B cell (primary cell): Measurements from ENCODE around the gene S100A5. TPM values are rescaled to one million over a fixed set of nuclear protein-coding genes. Genes with fewer than 3 reads are reported as not detected.

Experiments
- ATAC-seq: fragments of 200-7000 bp; cut with Tn5 transposase; one replicate; pipeline ENCODE4 v1.10.0; 2021; ENCODE audit warnings: low read depth, mild to moderate bottlenecking, moderate number of reproducible peaks, moderate library complexity
- CTCF ChIA-PET: fragments of 350-600 bp; sonication (Branson Sonifier 250); formaldehyde crosslinking; loops from one replicate; lab custom pipeline; 2021; ENCODE audit warnings: antibody characterized with exemption, inconsistent platforms; lab: Charles Lee
- POLR2A ChIA-PET: fragments of 350-600 bp; sonication (Branson Sonifier 250); formaldehyde crosslinking; loops from one replicate; lab custom pipeline; 2021; ENCODE audit warnings: antibody characterized with exemption; lab: Charles Lee
- DNase-seq: peaks from one replicate; pipeline ENCODE4 v3.0.0; 2013
- H2AFZ ChIP-seq: 2 replicates; pipeline ENCODE4 v1.6.1; 2012; ENCODE audit warnings: mild to moderate bottlenecking, low read depth, low read length; ENCODE audit not compliant: insufficient read depth, poor library complexity, severe bottlenecking
- H3K27ac ChIP-seq, 2 donors: 1 replicate in 1 of 2; 2 replicates in 1 of 2; pipeline ENCODE4 v1.5.1; 2012 to 2013; ENCODE audit warnings: low read length in 2 of 2, mild to moderate bottlenecking in 2 of 2, moderate library complexity in 1 of 2
- H3K27me3 ChIP-seq, 4 experiments: fragments of 200-600 bp in 1 of 4; sonication (generic) in 1 of 4; replicated peaks in 1 of 4; 1 replicate in 2 of 4; 2 replicates in 2 of 4; pipeline versions ENCODE4 v1.6.1 to v1.7.0; 2013 to 2016; ENCODE audit warnings: low read length in 3 of 4, mild to moderate bottlenecking in 2 of 4, mixed read lengths in 1 of 4, moderate library complexity in 1 of 4; ENCODE audit not compliant: insufficient read depth in 4 of 4, control insufficient read depth in 3 of 4; ENCODE audit errors: control extremely low read depth in 1 of 4
- H3K36me3 ChIP-seq, 2 experiments: replicated peaks in 1 of 2; 1 replicate in 1 of 2; 2 replicates in 1 of 2; pipeline versions ENCODE4 v1.6.1 to v1.7.1; 2013; ENCODE audit warnings: low read length in 1 of 2; ENCODE audit not compliant: insufficient read depth in 2 of 2, control insufficient read depth in 1 of 2; ENCODE audit errors: control extremely low read depth in 1 of 2, extremely low read depth in 1 of 2
- H3K4me1 ChIP-seq, 2 donors: fragments of 200-600 bp in 1 of 2; sonication (generic) in 1 of 2; 1 replicate in 1 of 2; 2 replicates in 1 of 2; pipeline versions ENCODE4 v1.5.1 to v1.6.1; 2013 to 2017; ENCODE audit warnings: low read length in 2 of 2; ENCODE audit not compliant: control insufficient read depth in 2 of 2, insufficient read depth in 2 of 2
- H3K4me2 ChIP-seq: replicated peaks from 2 replicates; pipeline ENCODE3; 2012; ENCODE audit warnings: mild to moderate bottlenecking, low read depth, low read length; ENCODE audit not compliant: poor library complexity, severe bottlenecking
- H3K4me3 ChIP-seq, 5 experiments: fragments of 200-600 bp in 1 of 5; sonication (generic) in 1 of 5; 1 replicate in 3 of 5; 2 replicates in 2 of 5; pipeline versions ENCODE4 v1.5.1 to v1.7.0; 2011 to 2016; ENCODE audit warnings: low read length in 4 of 5, mild to moderate bottlenecking in 4 of 5, low read depth in 2 of 5, control low read depth in 1 of 5, moderate library complexity in 1 of 5; ENCODE audit not compliant: insufficient read depth in 1 of 5; ENCODE audit errors: control extremely low read depth in 1 of 5, extremely low read depth in 1 of 5
- H3K79me2 ChIP-seq: fragments of 200-600 bp; sonication (generic); one replicate; pipeline ENCODE4 v1.6.0; 2016; ENCODE audit warnings: low read length; ENCODE audit not compliant: control insufficient read depth, insufficient read depth
- H3K9ac ChIP-seq: fragments of 200-600 bp; sonication (generic); 2 replicates; pipeline ENCODE4 v1.6.1; 2017; ENCODE audit warnings: mild to moderate bottlenecking, low read length, moderate library complexity
- H3K9me3 ChIP-seq, 3 donors: one replicate each; pipeline versions ENCODE4 v1.6.1 to v1.7.1; 2013; ENCODE audit warnings: low read length in 2 of 3; ENCODE audit not compliant: control insufficient read depth in 2 of 3, insufficient read depth in 1 of 3; ENCODE audit errors: control extremely low read depth in 1 of 3
- H4K20me1 ChIP-seq: 2 replicates; pipeline ENCODE4 v1.6.0; 2012; ENCODE audit warnings: mild to moderate bottlenecking, low read length; ENCODE audit not compliant: insufficient read depth, control insufficient read depth, poor library complexity, severe bottlenecking
- H3K27ac Mint-ChIP-seq: one replicate; pipeline ENCODE4 v1.8.0; 2021; ENCODE audit warnings: mixed read lengths
- H3K27me3 Mint-ChIP-seq: one replicate; pipeline ENCODE4 v1.8.0; 2021; ENCODE audit warnings: mixed read lengths
- H3K4me1 Mint-ChIP-seq: one replicate; pipeline ENCODE4 v1.8.0; 2021; ENCODE audit warnings: mixed read lengths
- H3K4me3 Mint-ChIP-seq: one replicate; pipeline ENCODE4 v1.8.0; 2021; ENCODE audit warnings: mixed read lengths
- H3K9me3 Mint-ChIP-seq: one replicate; pipeline ENCODE4 v1.8.0; 2022; ENCODE audit warnings: mixed read lengths; ENCODE audit not compliant: insufficient read depth
- EZH2 ChIP-seq: IDR thresholded peaks from 2 replicates; pipeline ENCODE4 v1.6.1; 2012; ENCODE audit warnings: borderline replicate concordance, low read depth, mild to moderate bottlenecking, moderate library complexity, low read length; ENCODE audit not compliant: insufficient read depth, poor library complexity, severe bottlenecking
- WGBS: methylation state at CpG from one replicate; pipeline ENCODE4 v1.1.5; 2013; ENCODE audit warnings: missing lambda C conversion rate; ENCODE audit not compliant: insufficient coverage; 5-methylcytosine and 5-hydroxymethylcytosine counted together
- intact Hi-C: fragments of 100-400 bp; cut with micrococcal nuclease; formaldehyde crosslinking; loops from one replicate; pipeline ENCODE4 v1.10.0; 2022
- polyA plus RNA-seq: library from polyadenylated mRNA; depleted of rRNA; stranded (reverse); fragments of >200 nt; gene quantifications from 2 replicates; pipeline ENCODE4 v1.2.3, GENCODE V29; 2012
- total RNA-seq, 2 donors: library from RNA; stranded (reverse); fragments of 120-200 nt in 1 of 2; gene quantifications; 1 replicate in 1 of 2; 2 replicates in 1 of 2; pipeline versions ENCODE4 v1.2.3 to v1.2.4, GENCODE V29; 2013 to 2022
- TF ChIP-seq, protein P1 (sequence below): fragments of 200-600 bp; IDR thresholded peaks from one replicate; pipeline ENCODE4 v1.8.0; 2022; ENCODE audit warnings: antibody characterized with exemption, mild to moderate bottlenecking

S100A5 gene
- total and polyA plus RNA-seq, 2 donors (not counting 1 experiment from before 2014, with no cell fraction given) = 0.64 TPM; not detected in 1

DNA sequence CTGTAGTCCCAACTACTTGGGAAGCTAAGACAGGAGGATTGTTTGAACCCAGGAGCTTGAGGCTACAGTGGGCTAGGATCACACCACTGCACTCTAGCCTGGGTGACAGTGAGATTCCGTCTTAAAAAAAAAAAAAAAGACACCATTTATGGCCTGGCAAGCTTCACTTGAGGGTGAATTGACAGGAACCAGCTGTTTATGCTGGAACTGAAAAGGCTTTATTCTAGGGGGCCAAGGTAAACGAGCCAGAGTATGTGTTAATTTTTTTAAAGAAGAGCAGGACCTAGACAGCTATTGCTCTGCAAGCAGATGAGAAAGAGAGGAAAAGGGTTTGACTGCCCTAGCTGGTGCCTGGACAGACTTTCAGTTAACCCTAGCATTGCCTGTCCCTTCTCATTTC lies 42.0 kb downstream of the S100A5 start:
- WGBS = 0% methylated on average over 1 of the region's 2 CpGs
- no peaks in the 10 kb centered on the region for H3K36me3 ChIP-seq
- POLR2A ChIA-PET = interaction anchor here (0.7 kb wide), 1 partner anchor 41 kb away, joined by 4 read pairs; no protein-coding TSS in a partner anchor

DNA sequence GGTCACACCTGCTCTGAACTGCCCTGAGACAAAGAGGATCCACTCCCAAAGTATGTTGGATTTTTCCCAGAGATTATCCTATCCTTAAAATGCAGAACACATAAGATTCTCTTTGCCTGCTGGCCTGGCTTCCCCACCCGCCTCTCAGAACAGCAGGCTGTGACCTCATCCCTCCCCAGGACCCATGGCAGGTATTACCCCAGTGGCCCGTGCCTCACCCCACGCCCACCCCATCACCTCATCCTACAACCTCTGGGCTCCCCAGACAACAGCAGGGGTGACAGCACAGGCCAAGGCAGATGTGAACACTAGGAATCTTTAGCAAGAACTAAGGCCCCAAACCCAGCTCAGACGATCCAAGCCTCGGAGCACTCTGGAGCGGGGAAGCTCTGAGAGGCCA lies 45.2 kb downstream of the S100A5 start:
- CTCF ChIA-PET = interaction anchor here (0.7 to 3.8 kb wide), 20 partner anchors 10 to 180 kb away, joined by 3 to 59 read pairs (median 4); partner anchors contain the start of genes PGLYRP4 and S100A9
- no peaks in the 10 kb centered on the region for H3K9me3 Mint-ChIP-seq
- H3K27me3 Mint-ChIP-seq = peaks cover 36% of the 10 kb centered on the region
- no peak overlapping the region for H3K27ac Mint-ChIP-seq
- Histone ChIP-seq H2AFZ (no peak overlapping the region), H3K4me1 (peaks cover 8% of the 10 kb centered on the region in 2 donors), H3K27me3 (peaks cover 0 to 17% (median 6%) of the 10 kb centered on the region in 4 experiments), H3K79me2 (no peaks in the 10 kb centered on the region), H3K9ac (no peak overlapping the region), H4K20me1 (no peaks in the 10 kb centered on the region), H3K4me2 (no peak overlapping the region), H3K9me3 (no peaks in the 10 kb centered on the region), H3K4me3 (no peak overlapping the region), H3K36me3 (no peaks in the 10 kb centered on the region), H3K27ac (no peak overlapping the region)
- TF ChIP-seq, protein P1, sequence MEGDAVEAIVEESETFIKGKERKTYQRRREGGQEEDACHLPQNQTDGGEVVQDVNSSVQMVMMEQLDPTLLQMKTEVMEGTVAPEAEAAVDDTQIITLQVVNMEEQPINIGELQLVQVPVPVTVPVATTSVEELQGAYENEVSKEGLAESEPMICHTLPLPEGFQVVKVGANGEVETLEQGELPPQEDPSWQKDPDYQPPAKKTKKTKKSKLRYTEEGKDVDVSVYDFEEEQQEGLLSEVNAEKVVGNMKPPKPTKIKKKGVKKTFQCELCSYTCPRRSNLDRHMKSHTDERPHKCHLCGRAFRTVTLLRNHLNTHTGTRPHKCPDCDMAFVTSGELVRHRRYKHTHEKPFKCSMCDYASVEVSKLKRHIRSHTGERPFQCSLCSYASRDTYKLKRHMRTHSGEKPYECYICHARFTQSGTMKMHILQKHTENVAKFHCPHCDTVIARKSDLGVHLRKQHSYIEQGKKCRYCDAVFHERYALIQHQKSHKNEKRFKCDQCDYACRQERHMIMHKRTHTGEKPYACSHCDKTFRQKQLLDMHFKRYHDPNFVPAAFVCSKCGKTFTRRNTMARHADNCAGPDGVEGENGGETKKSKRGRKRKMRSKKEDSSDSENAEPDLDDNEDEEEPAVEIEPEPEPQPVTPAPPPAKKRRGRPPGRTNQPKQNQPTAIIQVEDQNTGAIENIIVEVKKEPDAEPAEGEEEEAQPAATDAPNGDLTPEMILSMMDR = no peak
- TF ChIP-seq EZH2 = no peak
- intact Hi-C loops = loop anchor here (1.0 kb wide), 2 partner anchors 30 to 143 kb away; no protein-coding TSS in a partner anchor
- POLR2A ChIA-PET = interaction anchor here (0.6 kb wide), 1 partner anchor 495 kb away, joined by 3 read pairs; no protein-coding TSS in a partner anchor
- no peak overlapping the region for H3K4me3 Mint-ChIP-seq
- WGBS = 81% methylated on average over 6 of the region's 6 CpGs
- peaks cover 10% of the 10 kb centered on the region for H3K4me1 Mint-ChIP-seq
- DNase-seq (no peak), ATAC-seq (peak; percentile 19)

More for the DNA sequence above, 42.0 kb downstream of the S100A5 start:
- Histone ChIP-seq H3K4me3 (no peak overlapping the region), H3K79me2 (no peaks in the 10 kb centered on the region), H3K27me3 (peaks cover 0 to 10% (median 5%) of the 10 kb centered on the region in 4 experiments), H3K4me2 (no peak overlapping the region), H3K4me1 (peaks cover 8% of the 10 kb centered on the region in 2 donors), H2AFZ (no peak overlapping the region), H3K9me3 (no peaks in the 10 kb centered on the region), H3K9ac (no peak overlapping the region), H4K20me1 (no peaks in the 10 kb centered on the region), H3K27ac (no peak overlapping the region)
- no peaks in the 10 kb centered on the region for H3K9me3 Mint-ChIP-seq
- H3K4me1 Mint-ChIP-seq = peaks cover 10% of the 10 kb centered on the region
- no peak overlapping the region for H3K4me3 Mint-ChIP-seq
- CTCF ChIA-PET = interaction anchor here (0.5 to 1.3 kb wide), 4 partner anchors 14 to 635 kb away, joined by 3 to 5 read pairs (median 4); no protein-coding TSS in a partner anchor
- peaks cover 28% of the 10 kb centered on the region for H3K27me3 Mint-ChIP-seq
- intact Hi-C loops = no loop called here
- DNase-seq (no peak), ATAC-seq (no peak)
- TF ChIP-seq, protein P1 = no peak
- TF ChIP-seq EZH2 = no peak
- H3K27ac Mint-ChIP-seq = no peak overlapping the region
